Ecto neural progenitor cell (in vitro differentiated cells): ENCODE results near the gene CCR7.
A peak's percentile ranks its signal among the peaks of the same experiment; 100 is the strongest.
"Not testable (repeated sequence)": the region's sequence is repeated elsewhere in the genome, so short reads cannot be mapped to it uniquely, and the experiment has no call there.

Source experiments
- DNase-seq: peaks from one replicate; pipeline ENCODE4 v3.0.0-alpha.2; 2018; ENCODE audit warnings: low spot score

CCR7 gene

GRCh38 chr17:40548982-40549685, 16.1 kb downstream of the CCR7 start:
- peak; percentile 45 for DNase-seq

DNA sequence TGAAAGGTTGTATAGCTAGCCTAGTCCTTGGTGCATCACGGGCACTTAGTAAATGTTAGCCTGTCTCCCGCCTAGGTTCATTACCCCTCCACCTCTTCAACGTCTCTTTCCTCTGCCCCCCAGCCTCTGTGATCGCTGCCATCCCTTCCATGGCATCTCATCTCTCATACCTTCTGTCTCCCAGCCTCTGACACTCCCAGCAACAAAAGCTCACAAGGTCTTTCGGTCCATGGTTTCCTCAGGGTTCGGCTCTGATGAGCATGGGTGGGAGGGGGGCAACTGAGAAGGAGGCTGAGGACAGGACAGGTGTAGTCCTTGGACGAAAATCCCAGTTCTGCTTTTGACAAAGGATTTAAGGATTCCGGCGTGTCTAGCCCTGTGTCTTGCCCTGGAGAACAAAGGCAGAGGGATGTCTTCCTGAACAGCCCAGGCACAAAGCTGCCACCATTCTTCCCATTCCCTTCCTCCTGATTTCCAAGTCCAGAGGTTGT, 16.7 kb downstream of the CCR7 start:
- no peak for DNase-seq

DNA sequence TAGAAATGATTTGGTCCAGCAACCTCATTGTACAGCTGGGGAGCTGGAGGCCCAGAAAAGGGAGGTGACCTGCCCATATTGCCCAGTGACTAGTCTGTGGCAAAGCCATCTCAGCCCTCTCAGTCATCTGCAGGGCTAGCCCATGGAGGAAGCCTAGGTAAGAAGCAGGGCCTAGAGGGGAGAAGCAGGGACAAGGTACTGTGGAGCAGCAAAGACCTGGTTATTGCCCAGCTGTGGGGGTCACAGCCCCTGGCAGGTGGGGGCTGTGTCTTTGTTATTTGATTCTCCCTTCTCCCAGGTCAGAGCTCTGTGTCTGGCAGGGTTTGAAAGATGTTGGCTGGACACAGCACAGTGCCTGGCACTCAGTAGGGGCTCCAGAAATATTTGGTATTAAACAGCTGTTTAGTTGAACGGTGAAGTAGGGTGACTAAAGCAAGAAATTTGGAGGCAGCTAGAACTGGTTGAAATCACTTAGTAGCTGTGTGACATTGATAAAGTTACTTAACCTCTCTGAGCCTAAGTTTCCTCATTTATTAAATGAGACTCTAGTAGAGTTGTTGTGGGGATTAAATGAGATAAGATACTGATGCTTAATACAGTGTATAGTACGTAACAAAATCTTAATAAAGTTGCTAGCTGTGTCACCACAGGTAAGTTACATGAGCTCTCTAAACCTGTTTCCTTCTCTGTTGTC, 17.3 kb downstream of the CCR7 start:
- DNase-seq: peak; percentile 42

DNA sequence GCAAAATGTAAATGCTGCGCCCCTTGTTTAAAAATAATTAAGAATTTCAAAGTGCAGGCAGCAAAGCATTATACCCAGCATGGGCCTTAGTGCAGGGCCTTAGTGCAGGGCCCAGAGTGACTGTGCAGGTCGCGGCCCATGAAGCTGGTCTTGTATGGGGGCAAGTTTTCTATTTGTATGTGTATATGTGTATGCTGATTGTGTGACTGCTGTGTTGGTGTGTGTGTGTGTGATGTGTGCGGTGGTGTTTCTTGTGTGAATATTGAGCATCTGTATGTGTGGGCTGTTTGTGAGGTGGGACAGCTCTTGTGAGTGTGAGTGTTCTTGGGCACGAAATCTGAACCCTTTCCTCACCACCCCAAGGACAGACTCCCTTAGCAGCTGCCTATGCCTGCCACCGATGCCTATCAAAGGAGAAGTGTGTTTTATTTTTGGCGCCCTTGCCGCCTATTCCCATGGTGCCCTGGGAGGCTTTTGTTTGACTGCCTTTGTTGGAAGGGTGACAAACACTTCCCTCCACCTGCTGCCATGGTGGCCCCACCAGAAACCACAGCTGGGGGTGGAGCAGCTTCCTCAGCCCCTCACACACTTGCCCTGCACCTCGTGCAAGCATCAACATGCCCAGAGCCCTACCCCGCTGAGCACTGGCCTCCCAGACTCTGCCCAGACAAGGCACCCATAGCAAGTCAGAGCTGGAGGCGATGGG, 18.0 kb downstream of the CCR7 start:
- peak; percentile 47 for DNase-seq

DNA sequence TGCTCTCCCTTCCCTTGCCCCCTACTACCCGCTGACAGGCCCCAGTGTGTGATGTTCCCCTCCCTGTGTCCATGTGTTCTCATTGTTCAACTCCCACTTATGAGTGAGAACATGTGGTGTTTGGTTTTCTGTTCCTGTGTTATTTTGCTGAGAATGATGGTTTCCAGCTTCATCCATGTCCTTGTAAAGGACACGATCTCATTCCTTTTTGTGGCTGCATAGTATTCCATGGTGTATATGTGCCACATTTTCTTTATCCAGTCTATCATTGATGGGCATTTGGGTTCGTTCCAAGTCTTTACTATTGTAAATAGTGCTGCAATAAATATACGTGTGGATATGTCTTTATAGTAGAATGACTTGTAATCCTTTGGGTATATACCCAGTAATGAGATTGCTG, 18.8 kb downstream of the CCR7 start:
- DNase-seq: not testable (repeated sequence)

DNA sequence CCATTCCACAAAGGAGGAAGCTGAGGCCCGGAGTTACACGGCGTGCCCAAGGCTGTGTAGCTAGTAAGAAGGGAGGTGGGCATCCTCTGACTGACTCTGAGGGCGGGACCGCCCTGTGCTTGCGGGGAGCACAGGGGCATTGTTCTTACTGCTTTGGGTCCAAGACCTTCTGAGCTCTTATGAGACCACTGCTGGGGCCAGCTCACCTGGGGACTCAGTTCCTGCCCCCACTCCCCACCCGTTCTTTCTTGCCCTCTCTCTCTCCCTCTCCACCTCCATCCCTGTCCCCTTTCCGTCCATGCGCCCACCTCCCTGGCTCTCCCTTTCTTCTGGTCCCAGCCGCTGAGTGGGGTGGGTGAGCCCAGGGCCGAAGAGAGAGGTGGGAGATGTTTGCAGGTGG, 19.6 kb downstream of the CCR7 start:
- no peak for DNase-seq

- DNase-seq: no peak
Measured at GRCh38 chr17:40542558-40543411, 22.5 kb downstream of the CCR7 start.

DNA sequence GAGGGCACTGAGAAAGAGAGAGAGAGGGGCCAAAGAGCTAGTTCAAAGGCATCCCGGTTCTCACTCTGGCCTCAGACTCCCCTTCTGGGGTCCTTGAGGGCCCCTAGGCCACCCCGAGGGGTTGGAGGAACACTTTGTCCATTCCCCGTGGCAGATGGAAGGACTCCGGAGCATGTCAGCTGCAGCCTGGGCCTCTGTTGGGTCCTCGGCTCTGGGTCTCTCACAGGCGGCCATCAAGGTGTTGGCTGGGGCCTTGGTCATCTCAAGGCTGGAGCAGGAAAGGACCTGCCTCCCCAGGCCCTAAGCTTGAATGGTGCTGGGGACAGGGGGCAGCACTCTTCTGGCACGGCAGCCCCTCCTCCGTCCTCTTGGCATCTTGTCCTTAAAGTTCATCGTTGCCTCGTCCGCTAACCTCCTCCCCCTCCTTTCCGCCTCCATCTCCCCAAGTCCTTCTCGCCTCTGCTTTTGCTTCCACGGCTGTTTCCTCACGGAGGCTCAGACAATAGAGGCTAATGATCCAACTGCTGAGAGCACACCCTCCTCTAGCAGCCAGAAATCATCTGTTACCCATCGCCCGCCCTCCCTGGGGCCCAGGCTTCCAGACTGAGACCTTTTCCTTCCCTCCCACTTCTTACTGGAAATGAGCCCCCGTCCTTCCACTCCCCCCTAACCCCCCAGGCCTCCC, 23.3 kb downstream of the CCR7 start:
- DNase-seq: no peak

GRCh38 chr17:40541060-40541872, 24.0 kb downstream of the CCR7 start:
- DNase-seq: no peak

DNA sequence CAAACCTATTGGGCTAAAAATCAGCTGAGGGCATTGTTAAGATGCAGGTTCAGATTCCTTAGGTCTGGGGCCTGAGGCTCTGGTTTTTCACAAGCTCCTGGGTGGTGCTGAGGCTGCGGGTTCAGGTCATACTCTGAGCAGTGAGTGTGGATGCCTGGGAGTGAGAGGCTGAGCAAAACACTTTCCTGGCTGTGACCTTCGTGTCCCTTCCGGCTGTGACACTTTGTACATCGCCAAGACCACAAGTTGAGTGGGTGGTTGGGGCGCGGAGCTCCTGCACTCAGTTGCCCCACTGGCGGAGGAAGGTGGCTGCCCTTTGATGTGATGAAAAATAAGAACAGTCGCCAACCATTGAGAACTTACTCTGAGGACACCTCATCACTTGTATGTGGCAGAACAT, 24.8 kb downstream of the CCR7 start:
- DNase-seq: no peak

GRCh38 chr17:40539711-40540411, 25.4 kb downstream of the CCR7 start:
- DNase-seq: no peak

- DNase-seq: no peak
Measured at GRCh38 chr17:40538936-40539705, 26.2 kb downstream of the CCR7 start.

GRCh38 chr17:40538019-40538935, 27.0 kb downstream of the CCR7 start:
- no peak for DNase-seq

DNA sequence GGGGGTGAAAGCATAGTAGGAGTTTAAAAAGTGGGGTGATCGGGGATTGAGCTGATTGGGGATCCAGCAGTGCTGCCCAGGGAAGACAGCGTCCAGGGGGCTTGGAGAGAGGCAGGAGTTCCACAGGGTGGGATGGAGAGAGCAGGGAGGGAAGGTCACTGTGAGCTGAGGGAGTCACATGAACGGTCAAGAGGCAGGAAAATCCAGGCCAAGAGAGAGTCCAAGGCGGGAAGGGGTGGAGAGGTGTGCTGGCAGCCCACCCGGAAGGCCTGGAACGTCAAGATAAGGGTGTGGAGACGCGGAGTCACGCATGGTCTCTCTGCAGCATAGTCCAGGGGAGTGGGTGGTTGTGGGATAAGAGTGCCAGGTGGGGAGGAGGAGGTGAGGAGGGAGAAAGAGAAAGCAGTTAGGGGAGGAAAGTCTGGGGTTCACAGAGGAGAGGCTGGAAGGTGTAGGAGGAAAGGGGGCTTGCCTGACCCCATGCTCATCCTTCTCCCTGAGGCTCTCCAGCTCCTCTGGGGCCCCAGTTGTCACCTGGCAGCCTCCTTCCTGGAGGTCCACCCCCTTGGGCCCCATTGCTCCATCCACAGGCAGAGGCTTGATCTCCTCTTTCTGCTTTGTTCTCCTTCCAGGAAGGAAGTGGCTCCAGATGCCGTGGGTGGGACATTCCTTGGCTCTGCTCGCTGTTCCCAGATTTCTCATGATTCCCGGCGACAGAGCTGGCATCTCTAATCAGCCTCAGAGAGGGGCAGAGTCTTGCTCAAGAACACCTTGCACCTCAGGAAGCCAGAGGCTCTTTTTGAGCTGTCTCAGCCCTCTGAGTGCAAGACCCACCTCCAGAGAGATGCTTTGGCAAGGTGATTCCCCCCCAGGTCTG, 28.7 kb downstream of the CCR7 start:
- DNase-seq: no peak

- DNase-seq: no peak
Measured at GRCh38 chr17:40535924-40536294, 29.4 kb downstream of the CCR7 start.

GRCh38 chr17:40535438-40535837, 29.8 kb downstream of the CCR7 start:
- no peak for DNase-seq
